MCF 10A (cell line): ENCODE results near the gene DCN. TPM values are rescaled to one million over a fixed set of nuclear protein-coding genes. Genes with fewer than 3 reads are reported as not detected.
A peak's percentile ranks its signal among the peaks of the same experiment; 100 is the strongest.

ENCODE experiments used
- BruUV-seq: library from RNA; stranded (reverse); fragments of 400-500 nt; replicated peaks from 2 replicates; lab custom pipeline; 2021; lab: Mats Ljungman, UMichigan
- CTCF ChIA-PET: fragments of 300-600 bp; sonication (Branson Sonifier 250); formaldehyde crosslinking; extraction: SDS; loops from one replicate; lab custom pipeline; 2021; ENCODE audit warnings: antibody characterized with exemption, inconsistent platforms; lab: Yijun Ruan, JAX
- POLR2A ChIA-PET: fragments of 300-600, 350-650 bp; sonication (Branson Sonifier 250); formaldehyde crosslinking; extraction: SDS; loops from one replicate; lab custom pipeline; 2020; ENCODE audit warnings: antibody characterized with exemption, inconsistent platforms; lab: Yijun Ruan, JAX
- DNase-seq: peaks from one replicate; pipeline ENCODE4 v3.0.0-alpha.2; 2018; ENCODE audit not compliant: unreplicated experiment
- H3K27ac Mint-ChIP-seq: one replicate; pipeline ENCODE4 v1.8.0; 2022; ENCODE audit warnings: mild to moderate bottlenecking, low read depth, mixed read lengths; ENCODE audit not compliant: unreplicated experiment
- H3K27me3 Mint-ChIP-seq: one replicate; pipeline ENCODE4 v1.8.0; 2022; ENCODE audit warnings: mixed read lengths; ENCODE audit not compliant: insufficient read depth, unreplicated experiment
- H3K36me3 Mint-ChIP-seq: one replicate; pipeline ENCODE4 v1.8.0; 2022; ENCODE audit warnings: mild to moderate bottlenecking, moderate library complexity, mixed read lengths; ENCODE audit not compliant: insufficient read depth, unreplicated experiment
- H3K4me1 Mint-ChIP-seq: one replicate; pipeline ENCODE4 v1.8.0; 2022; ENCODE audit warnings: mixed read lengths; ENCODE audit not compliant: insufficient read depth, unreplicated experiment
- H3K4me3 Mint-ChIP-seq: one replicate; pipeline ENCODE4 v1.8.0; 2022; ENCODE audit warnings: mild to moderate bottlenecking, moderate library complexity, mixed read lengths; ENCODE audit not compliant: unreplicated experiment
- H3K9me3 Mint-ChIP-seq: one replicate; pipeline ENCODE4 v1.8.0; 2022; ENCODE audit warnings: mixed read lengths; ENCODE audit not compliant: unreplicated experiment
- intact Hi-C: fragments of 100-400 bp; cut with micrococcal nuclease; formaldehyde crosslinking; loops from 2 replicates; pipeline ENCODE4 v1.14.1; 2022
- total RNA-seq: library from RNA; stranded (reverse); gene quantifications from 2 replicates; pipeline ENCODE4 v1.2.3, GENCODE V29; 2022
- TF ChIP-seq, protein P1 (sequence below): fragments of 200-600 bp; IDR thresholded peaks from one replicate; pipeline ENCODE4 v1.8.0; 2022; ENCODE audit warnings: antibody characterized with exemption, mild to moderate bottlenecking; ENCODE audit not compliant: unreplicated experiment

DCN gene
- total RNA-seq, 1 experiment from 2014 or later = 46.5 TPM

GRCh38 chr12:91219511-91219910 is 36.9 kb upstream of the DCN start:
- intact Hi-C loops = no loop called here
- peak; percentile 63 for DNase-seq
- peaks cover 7% of the 10 kb centered on the region for H3K9me3 Mint-ChIP-seq
- POLR2A ChIA-PET = interaction anchor here (0.9 to 2.1 kb wide), 4 partner anchors 12 to 39 kb away, joined by 3 to 7 read pairs (median 4); no protein-coding TSS in a partner anchor
- CTCF ChIA-PET = interaction anchor here (1.1 kb wide), 1 partner anchor 42 kb away, joined by 8 read pairs; no protein-coding TSS in a partner anchor
- no peaks in the 10 kb centered on the region for H3K27me3 Mint-ChIP-seq
- no peak overlapping the region for H3K4me3 Mint-ChIP-seq
- no peak overlapping the region for H3K27ac Mint-ChIP-seq
- TF ChIP-seq, protein P1, sequence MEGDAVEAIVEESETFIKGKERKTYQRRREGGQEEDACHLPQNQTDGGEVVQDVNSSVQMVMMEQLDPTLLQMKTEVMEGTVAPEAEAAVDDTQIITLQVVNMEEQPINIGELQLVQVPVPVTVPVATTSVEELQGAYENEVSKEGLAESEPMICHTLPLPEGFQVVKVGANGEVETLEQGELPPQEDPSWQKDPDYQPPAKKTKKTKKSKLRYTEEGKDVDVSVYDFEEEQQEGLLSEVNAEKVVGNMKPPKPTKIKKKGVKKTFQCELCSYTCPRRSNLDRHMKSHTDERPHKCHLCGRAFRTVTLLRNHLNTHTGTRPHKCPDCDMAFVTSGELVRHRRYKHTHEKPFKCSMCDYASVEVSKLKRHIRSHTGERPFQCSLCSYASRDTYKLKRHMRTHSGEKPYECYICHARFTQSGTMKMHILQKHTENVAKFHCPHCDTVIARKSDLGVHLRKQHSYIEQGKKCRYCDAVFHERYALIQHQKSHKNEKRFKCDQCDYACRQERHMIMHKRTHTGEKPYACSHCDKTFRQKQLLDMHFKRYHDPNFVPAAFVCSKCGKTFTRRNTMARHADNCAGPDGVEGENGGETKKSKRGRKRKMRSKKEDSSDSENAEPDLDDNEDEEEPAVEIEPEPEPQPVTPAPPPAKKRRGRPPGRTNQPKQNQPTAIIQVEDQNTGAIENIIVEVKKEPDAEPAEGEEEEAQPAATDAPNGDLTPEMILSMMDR = no peak
- no TSS peak for BruUV-seq
- H3K4me1 Mint-ChIP-seq = peaks cover 6% of the 10 kb centered on the region
- no peaks in the 10 kb centered on the region for H3K36me3 Mint-ChIP-seq

- TF ChIP-seq, protein P1 = no peak
- H3K4me1 Mint-ChIP-seq = peaks cover 6% of the 10 kb centered on the region
- no TSS peak for BruUV-seq
- H3K36me3 Mint-ChIP-seq = no peaks in the 10 kb centered on the region
- intact Hi-C loops = no loop called here
- no peak overlapping the region for H3K27ac Mint-ChIP-seq
- H3K4me3 Mint-ChIP-seq = no peak overlapping the region
- ChIA-PET POLR2A (interaction anchor here (1.1 kb wide), 1 partner anchor 37 kb away, joined by 3 read pairs; no protein-coding TSS in a partner anchor), CTCF (no interaction called here)
- no peak for DNase-seq
- H3K27me3 Mint-ChIP-seq = no peaks in the 10 kb centered on the region
- H3K9me3 Mint-ChIP-seq = peaks cover 7% of the 10 kb centered on the region
Observed at GRCh38 chr12:91216871-91217270, 34.3 kb upstream of the DCN start.

DNA sequence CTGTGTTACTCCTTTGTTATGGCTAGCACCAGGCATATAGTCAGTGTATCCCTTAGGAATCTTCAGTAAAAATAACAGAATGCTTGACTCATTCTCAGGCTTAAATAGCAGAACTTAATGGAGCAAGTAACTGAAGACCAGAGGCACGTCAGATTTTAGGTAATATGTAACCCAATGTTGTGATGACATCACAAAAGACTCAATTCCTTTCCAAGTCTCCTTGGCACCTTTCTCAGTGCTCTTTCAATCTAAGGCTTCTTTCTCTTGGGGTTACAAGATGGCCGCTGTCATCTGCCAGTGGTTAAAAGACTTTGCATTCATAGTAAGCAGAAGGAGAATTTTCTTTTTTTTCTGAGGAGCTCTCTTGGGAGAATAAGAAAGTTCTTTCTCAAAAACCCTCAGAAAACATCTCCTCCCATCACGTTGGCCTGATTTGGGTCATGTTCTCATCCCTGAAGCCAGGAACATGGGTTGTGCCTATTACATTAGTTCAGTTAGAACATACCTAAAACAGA is 33.4 kb upstream of the DCN start:
- ChIA-PET CTCF (interaction anchor here (0.6 to 0.8 kb wide), 2 partner anchors 110 to 1350 kb away, joined by 3 read pairs; no protein-coding TSS in a partner anchor), POLR2A (interaction anchor here (1.1 kb wide), 1 partner anchor 36 kb away, joined by 3 read pairs; no protein-coding TSS in a partner anchor)
- Mint-ChIP-seq H3K9me3 (peaks cover 7% of the 10 kb centered on the region), H3K27ac (no peak overlapping the region), H3K27me3 (no peaks in the 10 kb centered on the region), H3K4me1 (peaks cover 6% of the 10 kb centered on the region), H3K4me3 (no peak overlapping the region), H3K36me3 (no peaks in the 10 kb centered on the region)
- TF ChIP-seq, protein P1 = no peak
- no peak for DNase-seq
- BruUV-seq = no TSS peak
- intact Hi-C loops = no loop called here

- TF ChIP-seq, protein P1 = no peak
- H3K27me3 Mint-ChIP-seq = no peaks in the 10 kb centered on the region
Observed at GRCh38 chr12:91211866-91212265, 29.2 kb upstream of the DCN start.

More at GRCh38 chr12:91211866-91212265, 29.2 kb upstream of the DCN start:
- Mint-ChIP-seq H3K36me3 (no peaks in the 10 kb centered on the region), H3K4me1 (no peaks in the 10 kb centered on the region), H3K9me3 (no peaks in the 10 kb centered on the region), H3K27ac (no peak overlapping the region), H3K4me3 (no peak overlapping the region)
- no TSS peak for BruUV-seq
- no peak for DNase-seq
- POLR2A ChIA-PET = interaction anchor here (0.6 kb wide), 1 partner anchor 1610 kb away, joined by 3 read pairs; no protein-coding TSS in a partner anchor
- intact Hi-C loops = no loop called here
- CTCF ChIA-PET = no interaction called here
